ELR (cell line): ENCODE results near the gene CNBP.
"Not testable (repeated sequence)": the region's sequence is repeated elsewhere in the genome, so short reads cannot be mapped to it uniquely, and the experiment has no call there.

Source experiments
- DNase-seq: peaks from one replicate; pipeline ENCODE4 v3.0.0-alpha.2; 2015; ENCODE audit warnings: low read depth

Gene CNBP

DNA sequence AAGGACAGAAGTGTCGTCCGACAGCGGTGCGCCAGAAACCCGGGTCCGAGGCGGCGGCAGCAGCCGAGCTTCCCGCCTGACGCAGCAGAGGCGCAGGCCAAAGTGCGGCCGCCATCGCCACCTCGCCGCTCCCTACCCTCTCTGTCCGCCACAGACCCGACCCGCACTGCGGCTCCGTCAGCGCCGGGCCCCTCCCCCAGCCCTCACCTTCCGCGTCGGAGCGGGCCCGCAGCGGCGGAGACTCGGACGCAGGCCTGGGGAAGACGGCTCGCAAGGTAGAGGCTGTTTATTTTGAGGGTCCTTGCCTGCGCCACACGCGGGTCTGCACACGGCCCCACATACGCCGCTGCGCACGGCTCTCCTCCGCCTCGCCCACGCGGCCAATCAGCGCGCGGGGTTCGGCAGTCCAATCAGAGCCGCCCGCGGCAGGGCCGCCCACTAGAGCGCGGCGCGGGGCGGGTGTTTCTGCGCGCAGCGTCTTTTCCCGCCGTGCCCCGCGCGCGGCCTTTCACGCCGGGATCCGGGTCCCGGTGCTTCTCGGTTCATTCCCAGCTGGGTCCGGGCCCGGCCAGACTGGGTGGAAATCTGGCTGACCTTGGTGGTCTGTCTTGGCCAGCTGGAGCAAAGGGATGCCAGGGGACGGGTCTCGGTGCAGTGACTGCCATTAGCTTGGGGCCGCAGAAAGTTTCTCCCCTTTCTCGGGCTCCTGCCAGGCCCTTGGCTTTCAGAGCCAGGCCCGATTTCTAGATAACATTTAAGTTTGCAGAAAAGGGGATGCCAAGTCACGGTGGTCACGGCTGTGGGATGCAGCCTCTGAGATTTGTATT lies at the start of gene CNBP:
Gene CNBP (minus strand): TSS at position 328 of the 827 bp plus-strand sequence. CDS start 12,139 bp downstream, outside the sequence.
- DNase-seq: peak; percentile 96

DNA sequence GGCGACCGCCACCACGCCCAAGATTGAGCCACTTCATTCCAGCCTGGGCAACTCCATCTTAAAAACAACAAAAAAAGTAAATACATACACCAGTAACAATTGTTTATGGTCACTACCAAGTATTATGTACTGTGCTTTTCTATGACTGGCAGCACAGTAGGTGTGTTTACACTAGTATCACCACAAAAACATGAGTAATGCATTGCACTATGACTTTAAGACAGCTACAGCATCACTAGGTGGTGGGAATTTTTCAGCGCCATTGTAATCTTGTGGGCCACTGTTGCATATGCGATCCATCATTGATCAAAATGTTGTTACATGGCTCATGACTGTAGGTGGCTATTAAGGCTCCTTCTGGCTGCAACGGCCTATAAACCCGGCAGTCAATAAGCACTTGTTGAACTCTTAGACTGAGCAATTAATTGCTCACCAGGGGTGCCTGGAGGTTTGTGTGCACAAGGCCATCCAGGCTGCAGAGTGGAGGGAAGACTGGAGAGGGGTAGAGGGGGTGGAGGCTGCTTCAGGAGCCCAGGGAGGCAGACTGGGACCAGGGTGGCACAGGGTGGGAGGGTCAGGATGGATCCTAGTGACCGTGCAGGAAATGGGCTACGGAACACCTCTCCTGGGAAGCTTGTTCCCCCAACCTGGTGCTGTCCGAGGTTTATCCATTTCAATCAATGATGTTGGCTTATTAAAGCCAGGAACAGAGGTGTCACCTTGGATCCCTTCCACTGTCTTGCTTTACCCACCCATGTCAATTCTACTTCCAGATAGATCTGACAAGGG lies 47.8 kb upstream of the CNBP start:
- peak; percentile 92 for DNase-seq

GRCh38 chr3:129230311-129231019 lies 46.8 kb upstream of the CNBP start:
- DNase-seq: peak; percentile 98

DNA sequence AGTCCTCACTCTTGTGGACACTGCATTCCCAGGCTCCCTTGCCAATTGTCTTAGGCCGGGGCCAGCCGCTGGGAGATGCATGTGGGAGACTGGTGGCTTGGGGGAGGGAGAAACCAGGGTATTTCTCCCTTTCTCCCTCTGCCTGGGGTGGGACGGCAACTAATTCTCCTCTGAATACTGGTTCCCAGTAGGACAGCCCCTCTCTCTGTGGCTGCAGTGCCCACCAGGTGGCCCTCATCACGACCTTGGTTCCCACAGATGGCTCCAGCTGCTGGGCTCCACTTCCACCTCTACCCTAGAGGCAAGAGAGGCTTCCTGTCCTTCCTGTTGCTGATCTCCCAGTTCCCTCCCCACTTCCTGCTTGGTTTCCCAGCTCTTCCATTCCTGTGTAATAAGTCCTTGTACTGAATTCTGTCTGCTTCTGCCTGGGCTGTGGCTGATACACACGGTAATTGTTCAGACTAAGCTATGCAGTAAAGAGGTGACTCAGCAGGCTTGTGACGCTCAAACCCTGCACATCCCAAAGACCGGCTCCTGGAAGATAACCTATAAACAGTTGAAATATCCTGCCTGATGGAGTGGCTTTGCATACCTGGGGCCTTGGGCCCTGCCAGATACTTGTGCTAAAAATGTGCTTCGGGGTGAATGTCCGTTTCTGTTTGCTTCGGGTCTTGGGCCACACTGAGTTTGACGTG lies 45.3 kb upstream of the CNBP start:
- DNase-seq: peak; percentile 95

DNA sequence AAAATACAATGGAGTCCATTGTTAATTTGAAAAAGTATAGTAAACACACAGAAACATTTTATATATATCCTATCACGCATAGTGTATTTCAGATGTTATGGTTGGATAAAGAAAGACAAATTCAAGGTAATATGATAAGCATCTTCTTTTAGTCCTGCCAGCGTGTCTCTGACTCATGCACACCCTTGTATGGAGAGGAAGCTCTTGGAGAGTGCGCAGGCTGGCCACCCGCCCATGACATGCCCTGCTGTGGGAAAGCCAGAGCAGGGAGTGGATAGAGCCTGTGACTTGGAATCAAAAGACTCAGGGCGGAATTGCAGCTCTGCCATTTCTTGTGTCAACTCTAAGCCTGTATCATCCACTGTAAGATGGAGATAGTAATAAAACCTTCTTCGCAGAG lies 42.7 kb upstream of the CNBP start:
- peak; percentile 96 for DNase-seq

GRCh38 chr3:129224984-129225393 lies 41.3 kb upstream of the CNBP start:
- peak; percentile 68 for DNase-seq

GRCh38 chr3:129224387-129224786 lies 40.7 kb upstream of the CNBP start:
- DNase-seq: not testable (repeated sequence)

DNA sequence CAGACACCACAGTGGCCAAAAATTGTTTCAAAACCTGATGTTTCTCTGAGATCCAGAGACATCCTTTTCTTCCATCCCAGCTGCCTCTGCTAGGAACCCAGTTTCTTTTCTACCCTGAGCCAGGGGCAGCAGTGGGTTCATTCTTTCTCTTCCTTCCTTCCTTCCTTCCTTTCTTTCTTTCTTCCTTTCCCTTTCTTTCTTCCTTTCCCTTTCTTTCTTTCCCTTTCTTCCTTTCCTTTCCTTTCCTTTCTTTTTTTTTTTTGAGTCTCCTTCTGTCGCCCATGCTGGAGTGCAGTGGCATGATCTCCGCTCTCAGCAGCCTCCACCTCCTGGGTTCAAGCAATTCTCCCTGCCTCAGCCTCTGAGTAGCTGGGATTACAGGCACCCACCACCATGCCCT lies 35.0 kb upstream of the CNBP start:
- DNase-seq: no peak

GRCh38 chr3:129213238-129213637 lies 29.5 kb upstream of the CNBP start:
- DNase-seq: no peak

DNA sequence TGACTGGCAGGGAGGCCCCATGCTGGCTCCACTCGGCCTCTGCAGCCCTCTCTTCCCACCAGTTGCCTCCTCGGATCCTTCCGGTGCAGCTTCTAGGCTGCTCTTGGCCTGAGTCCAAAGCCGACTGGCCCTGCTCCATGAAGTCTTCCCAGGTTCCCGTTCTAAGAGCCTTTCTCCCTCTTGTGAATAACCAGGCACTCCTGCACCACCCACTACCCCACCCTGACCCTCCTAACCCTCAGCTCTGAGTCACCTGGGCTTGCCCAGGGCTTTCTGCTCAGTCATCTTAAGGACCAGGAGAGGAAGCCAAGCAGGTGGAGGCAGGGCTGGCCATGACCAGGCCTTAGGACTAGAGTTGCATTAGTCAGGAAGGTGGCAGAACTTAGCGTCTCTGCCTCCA lies 28.1 kb upstream of the CNBP start:
- DNase-seq: peak; percentile 95

DNA sequence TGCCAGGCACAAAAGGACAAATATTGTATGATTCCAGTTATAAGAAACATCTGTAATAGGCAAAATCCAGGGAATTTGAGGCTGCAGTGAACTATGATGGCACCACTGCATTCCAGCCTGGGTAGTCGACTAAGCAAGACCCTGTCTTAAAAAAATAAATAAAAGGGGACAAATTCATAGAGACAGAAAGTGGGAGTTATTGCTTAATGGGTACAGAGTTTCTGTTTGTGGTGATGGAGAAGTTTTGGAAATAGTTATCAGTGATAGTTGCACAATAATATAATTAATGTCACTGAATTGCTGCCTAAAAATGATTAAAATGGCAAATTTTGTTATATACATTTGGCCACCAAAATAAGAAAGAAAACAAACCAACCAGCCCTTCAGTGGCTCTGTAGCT lies 27.6 kb upstream of the CNBP start:
- DNase-seq: no peak

GRCh38 chr3:129207479-129207878 lies 23.8 kb upstream of the CNBP start:
- DNase-seq: no peak

GRCh38 chr3:129205109-129205832 lies 21.6 kb upstream of the CNBP start:
- no peak for DNase-seq

DNA sequence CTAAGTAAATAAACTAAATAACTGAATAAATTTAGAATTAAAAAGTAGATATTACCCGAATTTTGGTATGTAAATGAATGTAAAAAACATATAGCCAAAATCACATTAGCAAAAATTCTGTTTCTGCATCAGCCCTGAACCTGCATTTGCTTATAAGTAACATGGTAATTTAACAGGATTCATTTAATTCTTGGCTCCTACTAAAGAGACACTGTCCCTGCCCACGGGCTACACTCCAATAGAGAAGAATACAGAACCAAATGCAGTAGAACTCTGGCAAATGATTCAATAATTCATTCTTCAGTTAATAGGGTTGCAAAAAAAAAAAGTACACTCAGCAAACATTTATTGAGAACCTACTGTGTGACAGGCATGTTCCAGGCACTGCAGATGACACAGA lies 20.8 kb upstream of the CNBP start:
- no peak for DNase-seq

- no peak for DNase-seq
Observed at GRCh38 chr3:129199366-129199765, 15.7 kb upstream of the CNBP start.

DNA sequence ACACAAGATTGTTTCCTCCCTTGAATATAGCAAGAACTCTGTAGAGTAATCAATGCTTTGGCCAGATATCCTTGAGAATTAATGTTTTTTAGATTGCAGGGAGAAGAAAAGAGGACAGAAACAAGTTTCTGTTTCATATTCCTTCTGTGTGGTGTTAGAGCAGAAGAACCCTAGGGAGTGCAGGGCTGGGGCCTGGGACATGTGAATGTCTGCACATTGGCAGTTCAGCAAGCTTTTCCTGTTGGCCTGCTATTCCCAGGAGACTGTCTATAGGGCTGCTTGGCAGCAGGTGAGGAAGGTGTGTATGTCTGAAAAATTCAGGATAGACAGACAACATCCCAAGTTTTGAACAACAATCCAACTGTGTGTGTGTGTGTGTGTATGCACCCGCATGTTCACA lies 13.6 kb upstream of the CNBP start:
- no peak for DNase-seq

GRCh38 chr3:129196601-129197000 lies 12.9 kb upstream of the CNBP start:
- no peak for DNase-seq

DNA sequence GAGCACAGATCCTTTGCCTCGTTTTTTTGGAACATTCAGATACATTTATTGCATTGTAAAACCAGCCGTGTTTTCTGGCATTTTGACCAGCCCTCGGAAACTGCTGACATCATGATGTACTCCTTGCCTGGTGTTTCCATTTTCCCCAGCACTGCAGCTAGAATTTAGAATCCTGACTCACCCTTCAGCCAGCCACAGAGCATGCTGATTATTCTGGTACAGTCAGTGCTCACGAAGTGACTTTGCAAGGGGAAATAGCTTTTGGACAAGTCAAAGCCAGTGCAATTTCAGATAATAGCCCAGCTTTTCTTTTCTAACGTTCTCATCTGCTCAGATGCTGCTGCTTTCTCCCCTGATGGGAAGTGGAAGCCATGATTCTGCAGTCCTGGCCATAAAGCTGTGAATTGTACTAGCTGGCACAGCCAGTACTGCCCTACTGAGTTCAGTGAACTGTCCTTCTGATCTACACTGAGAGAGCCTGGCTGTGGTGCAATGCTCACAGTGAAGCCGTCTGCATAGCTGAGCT lies 12.1 kb upstream of the CNBP start:
- peak; percentile 96 for DNase-seq

DNA sequence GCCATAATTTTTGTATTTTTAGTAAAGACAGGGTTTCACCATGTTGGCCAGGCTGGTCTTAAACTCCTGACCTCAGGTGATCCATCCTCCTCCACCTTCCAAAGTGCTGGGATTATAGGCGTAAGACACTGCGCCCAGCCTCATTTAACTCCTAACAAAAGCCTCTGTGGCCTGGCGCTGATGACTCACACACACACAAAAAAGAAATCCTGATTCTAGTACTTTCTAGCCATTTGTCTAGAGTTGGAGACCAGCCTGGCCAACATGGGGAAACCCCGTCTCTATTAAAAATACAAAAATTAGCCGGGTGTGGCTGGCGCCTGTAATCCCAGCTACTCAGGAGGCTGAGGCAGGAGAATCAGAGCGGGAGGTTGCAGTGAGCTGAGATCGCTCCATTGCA lies 6.1 kb upstream of the CNBP start:
- not testable (repeated sequence) for DNase-seq

DNA sequence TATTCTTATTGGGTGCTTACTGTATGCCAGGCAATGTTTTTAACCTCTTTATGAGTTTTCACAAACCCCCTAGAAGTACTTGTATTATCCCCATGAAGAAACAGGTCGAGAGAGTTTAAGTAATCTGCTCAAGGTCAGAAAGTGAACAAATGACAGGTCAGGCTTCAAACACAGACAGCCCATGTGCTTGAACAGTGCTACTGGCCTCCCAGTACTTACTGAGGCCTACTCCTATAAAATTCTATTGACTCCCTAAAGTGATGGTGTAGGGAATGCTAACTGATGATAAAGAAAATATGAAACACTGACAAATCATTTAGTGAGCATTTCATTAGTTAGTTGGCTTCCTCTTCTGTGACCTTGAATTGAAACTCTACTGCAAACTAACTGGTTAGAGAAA lies 4.2 kb upstream of the CNBP start:
- no peak for DNase-seq

DNA sequence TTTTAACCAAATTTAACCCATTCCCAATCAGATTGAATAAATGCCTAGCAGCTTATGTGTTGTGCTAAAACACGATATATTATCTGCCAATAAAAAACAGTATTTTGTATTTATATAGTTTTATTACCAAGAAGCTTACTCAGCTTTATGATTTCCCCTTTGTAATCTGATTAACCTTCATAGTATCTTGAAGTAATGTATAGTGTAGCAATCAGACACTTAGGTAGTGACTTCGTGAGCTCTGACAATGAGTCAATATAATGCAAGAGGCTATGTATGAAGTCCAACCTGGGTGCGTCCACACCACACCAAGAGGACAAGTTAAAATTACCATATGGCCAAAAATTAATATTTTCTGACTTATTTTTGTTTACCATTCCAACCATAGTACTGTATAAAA lies 2.1 kb upstream of the CNBP start:
- DNase-seq: no peak
